ENCODE data around the gene ARHGEF38.
"Not testable (repeated sequence)": the region's sequence is repeated elsewhere in the genome, so short reads cannot be mapped to it uniquely, and the experiment has no call there.

Gene ARHGEF38

GRCh38 chr4:105560421-105560848 lies 8.0 kb downstream of the ARHGEF38 start:
- DNase-seq (ENCODE audit: low spot score): no peak

GRCh38 chr4:105563352-105563751 lies 10.9 kb downstream of the ARHGEF38 start:
- no peak for DNase-seq (ENCODE audit: low spot score)

GRCh38 chr4:105568584-105568983 lies 16.2 kb downstream of the ARHGEF38 start:
- no peak for DNase-seq (ENCODE audit: low spot score)

- DNase-seq (ENCODE audit: low spot score): no peak
Measured at GRCh38 chr4:105569057-105569865, 16.8 kb downstream of the ARHGEF38 start.

GRCh38 chr4:105569866-105570236 lies 17.4 kb downstream of the ARHGEF38 start:
- DNase-seq (ENCODE audit: low spot score): no peak

GRCh38 chr4:105572296-105572695 lies 19.9 kb downstream of the ARHGEF38 start:
- DNase-seq (ENCODE audit: low spot score): no peak

- DNase-seq (ENCODE audit: low spot score): no peak
Measured at GRCh38 chr4:105586638-105587328, 34.4 kb downstream of the ARHGEF38 start.

- no peak for DNase-seq (ENCODE audit: low spot score)
Measured at GRCh38 chr4:105587841-105588240, 35.4 kb downstream of the ARHGEF38 start.

GRCh38 chr4:105588252-105588651 lies 35.8 kb downstream of the ARHGEF38 start:
- no peak for DNase-seq (ENCODE audit: low spot score)

- DNase-seq (ENCODE audit: low spot score): no peak
Measured at GRCh38 chr4:105591573-105591972, 39.2 kb downstream of the ARHGEF38 start.

- DNase-seq (ENCODE audit: low spot score): no peak
Measured at GRCh38 chr4:105594099-105595010, 41.9 kb downstream of the ARHGEF38 start.

- DNase-seq (ENCODE audit: low spot score): no peak
Measured at GRCh38 chr4:105596684-105597083, 44.3 kb downstream of the ARHGEF38 start.

GRCh38 chr4:105598052-105598451 lies 45.6 kb downstream of the ARHGEF38 start:
- no peak for DNase-seq (ENCODE audit: low spot score)

GRCh38 chr4:105598787-105599186 lies 46.4 kb downstream of the ARHGEF38 start:
- no peak for DNase-seq (ENCODE audit: low spot score)

GRCh38 chr4:105599482-105599881 lies 47.1 kb downstream of the ARHGEF38 start:
- DNase-seq (ENCODE audit: low spot score): no peak

GRCh38 chr4:105599932-105600655 lies 47.7 kb downstream of the ARHGEF38 start:
- DNase-seq (ENCODE audit: low spot score): no peak

GRCh38 chr4:105600951-105601350 lies 48.5 kb downstream of the ARHGEF38 start:
- no peak for DNase-seq (ENCODE audit: low spot score)

- DNase-seq (ENCODE audit: low spot score): no peak
Measured at GRCh38 chr4:105601406-105601805, 49.0 kb downstream of the ARHGEF38 start.

GRCh38 chr4:105603158-105603557 lies 50.7 kb downstream of the ARHGEF38 start:
- no peak for DNase-seq (ENCODE audit: low spot score)

GRCh38 chr4:105605493-105605892 lies 53.1 kb downstream of the ARHGEF38 start:
- DNase-seq (ENCODE audit: low spot score): no peak

GRCh38 chr4:105607876-105608275 lies 55.5 kb downstream of the ARHGEF38 start:
- DNase-seq (ENCODE audit: low spot score): no peak

GRCh38 chr4:105609819-105610218 lies 57.4 kb downstream of the ARHGEF38 start:
- DNase-seq (ENCODE audit: low spot score): not testable (repeated sequence)

Measured in CD4-positive, alpha-beta T cell treated with Interleukin-15 for 4 hours (primary cell).